Neural cell (in vitro differentiated cells): Measurements from ENCODE around the gene GYPE.
"Not testable (repeated sequence)": the region's sequence is repeated elsewhere in the genome, so short reads cannot be mapped to it uniquely, and the experiment has no call there.

ENCODE experiments used
- CTCF ChIP-seq: fragments of 450-650 bp; IDR thresholded peaks from 2 replicates; pipeline ENCODE4 v1.5.1; 2014; ENCODE audit warnings: antibody characterized with exemption, mild to moderate bottlenecking, moderate library complexity; ENCODE audit not compliant: poor library complexity, severe bottlenecking
- EP300 ChIP-seq: fragments of 450-650 bp; conservative IDR thresholded peaks from 2 replicates; pipeline ENCODE4 v1.6.1; 2014; ENCODE audit warnings: antibody characterized with exemption, mild to moderate bottlenecking, moderate library complexity; ENCODE audit not compliant: poor library complexity, severe bottlenecking
- EZH2 ChIP-seq: fragments of 200-600, 300-800 bp; shearing (Covaris generic), sonication (generic); IDR thresholded peaks from 2 replicates; pipeline ENCODE4 v1.6.1; 2014; ENCODE audit warnings: antibody characterized with exemption, low read length, borderline replicate concordance, mild to moderate bottlenecking; ENCODE audit not compliant: insufficient read depth, poor library complexity, severe bottlenecking
- POLR2AphosphoS5 ChIP-seq: IDR thresholded peaks from 2 replicates; pipeline ENCODE4 v1.6.1; 2012
- RAD21 ChIP-seq: fragments of 450-650 bp; conservative IDR thresholded peaks from 2 replicates; pipeline ENCODE4 v1.6.1; 2014; ENCODE audit warnings: antibody characterized with exemption, mild to moderate bottlenecking, moderate library complexity

- TF ChIP-seq POLR2AphosphoS5, RAD21, CTCF, EZH2, EP300: not testable (repeated sequence)
These were observed 17.2 kb downstream of the GYPE start for GRCh38 chr4:143888189-143888588.
